Activated gamma-delta T cell treated with Interleukin-2 at 50 U/mL for 16 hours (primary cell): ENCODE measurements around the gene FAM131A.
"Not testable (repeated sequence)": the region's sequence is repeated elsewhere in the genome, so short reads cannot be mapped to it uniquely, and the experiment has no call there.

Experiments
- DNase-seq: peaks from one replicate; pipeline ENCODE4 v3.0.0-alpha.2; 2020

The FAM131A gene

GRCh38 chr3:184320104-184320445 lies 17.3 kb upstream of the FAM131A start:
- DNase-seq = no peak

GRCh38 chr3:184321666-184322065 lies 15.7 kb upstream of the FAM131A start:
- no peak for DNase-seq

DNA sequence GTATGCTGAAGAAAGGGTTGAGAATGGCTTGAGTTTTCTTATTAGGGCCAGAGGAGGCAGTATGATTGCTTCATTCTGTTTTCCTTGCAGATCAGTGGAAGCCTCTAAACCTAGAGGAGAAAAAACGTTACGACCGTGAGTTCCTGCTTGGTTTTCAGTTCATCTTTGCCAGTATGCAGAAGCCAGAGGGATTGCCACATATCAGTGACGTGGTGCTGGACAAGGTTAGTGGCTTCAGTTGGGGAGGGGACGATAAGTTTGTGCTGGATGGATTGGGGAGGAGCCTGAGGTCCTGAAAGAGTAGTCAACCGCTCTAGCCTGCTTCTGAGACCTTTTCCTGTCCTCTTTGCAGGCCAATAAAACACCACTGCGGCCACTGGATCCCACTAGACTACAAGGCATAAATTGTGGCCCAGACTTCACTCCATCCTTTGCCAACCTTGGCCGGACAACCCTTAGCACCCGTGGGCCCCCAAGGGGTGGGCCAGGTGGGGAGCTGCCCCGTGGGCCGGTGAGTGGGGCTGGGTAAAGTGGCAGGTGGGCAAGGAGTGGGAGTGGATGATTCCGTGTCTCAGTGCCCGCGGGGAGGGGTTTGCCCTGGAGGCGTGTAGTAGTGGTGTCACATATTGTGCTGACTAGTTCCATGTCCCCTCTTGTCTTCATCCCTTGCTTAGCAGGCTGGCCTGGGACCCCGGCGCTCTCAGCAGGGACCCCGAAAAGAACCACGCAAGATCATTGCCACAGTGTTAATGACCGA lies 14.5 kb upstream of the FAM131A start:
- no peak for DNase-seq

- DNase-seq = no peak
These were observed 13.7 kb upstream of the FAM131A start for GRCh38 chr3:184323696-184324095.

GRCh38 chr3:184325269-184325668 lies 12.1 kb upstream of the FAM131A start:
- no peak for DNase-seq

DNA sequence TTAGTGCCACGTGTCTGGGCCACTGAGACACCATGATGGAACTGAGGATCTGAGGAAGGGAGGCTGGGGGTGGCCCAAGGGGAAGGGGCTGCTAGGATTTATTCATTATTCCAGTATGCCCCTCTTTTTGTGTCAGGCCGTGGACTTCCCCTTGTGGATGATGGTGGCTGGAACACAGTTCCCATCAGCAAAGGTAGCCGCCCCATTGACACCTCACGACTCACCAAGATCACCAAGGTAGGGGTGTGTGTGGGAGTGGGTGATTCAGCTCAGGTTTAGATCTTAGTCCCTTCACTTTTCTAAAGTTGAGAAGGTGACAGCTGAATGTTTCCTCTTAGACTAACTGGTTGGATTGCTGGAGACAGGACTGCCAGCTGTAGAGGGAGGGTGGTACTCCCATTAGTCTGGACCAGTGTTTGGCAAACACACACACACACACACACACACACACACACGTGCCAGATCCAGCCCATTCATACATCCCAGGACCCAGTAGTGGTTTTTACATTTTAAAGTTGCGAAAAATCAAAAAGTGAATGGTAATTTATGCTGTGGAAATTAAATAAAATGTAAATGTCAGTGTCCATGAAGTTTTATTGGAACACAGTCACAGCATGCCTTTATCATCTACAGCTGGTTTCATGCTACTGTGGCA lies 11.6 kb upstream of the FAM131A start:
- no peak for DNase-seq

- no peak for DNase-seq
These were observed 10.2 kb upstream of the FAM131A start for GRCh38 chr3:184327171-184327570.

DNA sequence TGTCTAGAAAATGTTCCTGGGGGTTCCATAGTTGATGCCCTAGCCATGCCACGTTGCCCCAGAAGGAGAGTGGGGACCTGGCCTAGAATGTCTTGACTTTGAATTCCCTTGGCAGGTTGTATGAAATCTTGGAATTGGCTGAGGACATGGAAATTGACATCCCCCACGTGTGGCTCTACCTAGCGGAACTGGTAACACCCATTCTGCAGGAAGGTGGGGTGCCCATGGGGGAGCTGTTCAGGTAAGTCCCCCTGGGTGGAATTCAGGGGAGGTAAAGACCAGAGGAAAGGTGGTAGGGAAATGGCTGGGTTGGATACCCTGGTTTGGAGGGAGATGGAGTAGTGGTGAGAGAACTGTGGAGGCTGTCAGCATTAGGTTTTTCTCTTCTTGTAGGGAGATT lies 8.9 kb upstream of the FAM131A start:
- DNase-seq = no peak

GRCh38 chr3:184332370-184333090 lies 4.9 kb upstream of the FAM131A start:
- no peak for DNase-seq

- DNase-seq = no peak
These were observed 4.2 kb upstream of the FAM131A start for GRCh38 chr3:184333190-184333589.

DNA sequence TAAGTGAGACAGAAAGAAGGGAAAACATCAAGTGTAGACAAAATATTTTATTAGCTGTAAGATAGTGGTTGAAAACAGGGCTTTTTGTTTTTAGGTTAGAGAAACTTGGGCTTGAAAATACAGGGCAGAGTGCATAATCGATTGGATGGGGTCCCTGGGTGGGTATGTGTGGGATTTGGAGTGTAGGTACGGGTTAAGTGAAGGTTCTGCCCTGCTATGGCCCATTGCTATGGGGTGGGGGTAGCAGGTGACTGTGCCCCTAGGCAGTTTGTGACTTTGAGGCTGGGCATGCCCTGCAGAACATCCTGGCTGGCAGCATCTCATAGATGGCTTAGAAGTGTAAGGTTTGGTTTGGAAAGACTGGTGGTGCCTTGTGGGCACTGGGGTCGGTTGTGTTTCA lies 3.7 kb upstream of the FAM131A start:
- DNase-seq = no peak

GRCh38 chr3:184334470-184335158 lies 2.8 kb upstream of the FAM131A start:
- peak; percentile 20 for DNase-seq

- no peak for DNase-seq
These were observed 2.1 kb upstream of the FAM131A start for GRCh38 chr3:184335291-184335660.

- peak; percentile 80 for DNase-seq
These were observed 1.5 kb upstream of the FAM131A start for GRCh38 chr3:184335661-184336546.

DNA sequence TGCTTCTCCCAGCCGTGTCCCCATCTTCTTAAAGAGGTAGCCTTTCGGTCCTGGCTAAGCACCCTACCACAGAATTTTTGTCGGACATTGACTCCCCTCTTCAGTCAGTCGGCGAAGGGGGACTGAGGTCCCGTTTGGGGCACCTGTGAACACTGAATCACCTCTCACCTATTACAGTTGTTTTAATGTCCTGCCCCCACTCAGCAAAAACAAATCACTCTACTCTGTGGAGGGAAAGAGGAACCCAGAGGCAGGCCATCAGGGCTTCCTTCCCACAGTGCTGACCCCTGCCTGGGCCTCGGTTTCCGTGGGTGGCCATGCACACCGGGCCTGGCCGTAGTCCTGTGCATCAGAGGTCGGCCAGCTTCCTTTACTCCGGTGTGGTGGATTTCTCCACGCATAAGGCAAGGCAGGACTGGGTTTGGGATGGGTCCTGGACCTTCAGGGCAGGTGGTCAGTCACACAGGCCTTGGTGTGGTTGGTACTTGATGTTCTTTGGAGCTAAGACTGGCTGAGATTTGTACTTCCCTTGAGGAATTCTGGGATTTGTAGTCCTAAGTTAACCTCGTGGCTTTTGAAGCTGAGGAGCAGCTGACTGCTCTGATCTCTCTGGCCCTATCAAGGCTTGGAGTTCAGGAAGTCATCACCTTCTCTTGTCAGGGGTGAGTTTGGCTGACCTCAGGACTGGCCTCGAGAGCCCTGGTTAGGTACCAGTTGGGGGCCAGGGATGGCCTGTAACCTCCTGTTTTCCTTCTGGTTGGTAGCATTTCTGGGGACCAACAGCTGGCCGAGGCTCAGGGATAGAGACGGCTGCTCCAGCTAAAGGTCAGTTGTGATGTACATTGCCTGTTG lies 627 bp upstream of the FAM131A start:
- no peak for DNase-seq

- no peak for DNase-seq
These were observed 581 bp downstream of the FAM131A start for GRCh38 chr3:184337981-184338380.

- no peak for DNase-seq
These were observed 1.1 kb downstream of the FAM131A start for GRCh38 chr3:184338511-184338945.

- no peak for DNase-seq
These were observed 1.6 kb downstream of the FAM131A start for GRCh38 chr3:184339001-184339400.

GRCh38 chr3:184339451-184340135 lies 2.2 kb downstream of the FAM131A start:
- DNase-seq = not testable (repeated sequence)

DNA sequence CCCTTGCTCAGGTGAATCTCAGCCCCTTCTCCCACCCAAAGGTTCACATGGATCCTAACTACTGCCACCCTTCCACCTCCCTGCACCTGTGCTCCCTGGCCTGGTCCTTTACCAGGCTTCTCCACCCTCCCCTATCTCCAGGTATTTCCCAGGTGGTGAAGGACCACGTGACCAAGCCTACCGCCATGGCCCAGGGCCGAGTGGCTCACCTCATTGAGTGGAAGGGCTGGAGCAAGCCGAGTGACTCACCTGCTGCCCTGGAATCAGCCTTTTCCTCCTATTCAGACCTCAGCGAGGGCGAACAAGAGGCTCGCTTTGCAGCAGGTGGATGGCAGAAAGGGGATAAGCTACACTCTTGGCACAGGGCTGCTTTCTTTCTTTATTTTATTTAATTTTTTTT lies 4.5 kb downstream of the FAM131A start:
- DNase-seq = no peak
